Stimulated activated CD4-positive, alpha-beta T cell treated with anti-CD3 and anti-CD28 coated beads, Interleukin-15, amount 100 ng/mL, for 24 hours (primary cell): ENCODE measurements around the gene COG1.

ENCODE experiments used
- DNase-seq: peaks from one replicate; pipeline ENCODE4 v3.0.0-alpha.2; 2020

COG1 gene

GRCh38 chr17:73174126-73174525, 18.7 kb upstream of the COG1 start:
- no peak for DNase-seq

GRCh38 chr17:73175962-73176565, 16.8 kb upstream of the COG1 start:
- no peak for DNase-seq

- DNase-seq = no peak
Measured at GRCh38 chr17:73179387-73179786, 13.5 kb upstream of the COG1 start.

- no peak for DNase-seq
Measured at GRCh38 chr17:73179878-73180277, 13.0 kb upstream of the COG1 start.

- DNase-seq = no peak
Measured at GRCh38 chr17:73182616-73183310, 10.1 kb upstream of the COG1 start.

GRCh38 chr17:73184136-73184993, 8.5 kb upstream of the COG1 start:
- DNase-seq = no peak

- DNase-seq = no peak
Measured at GRCh38 chr17:73186283-73187050, 6.4 kb upstream of the COG1 start.

- no peak for DNase-seq
Measured at GRCh38 chr17:73187203-73187769, 5.6 kb upstream of the COG1 start.

- DNase-seq = no peak
Measured at GRCh38 chr17:73188011-73188410, 4.8 kb upstream of the COG1 start.

- no peak for DNase-seq
Measured at GRCh38 chr17:73189417-73190099, 3.3 kb upstream of the COG1 start.

GRCh38 chr17:73191443-73192205, 1.2 kb upstream of the COG1 start:
- peak; percentile 80 for DNase-seq

- peak; percentile 77 for DNase-seq
Measured at GRCh38 chr17:73192206-73192893, 505 bp upstream of the COG1 start.

GRCh38 chr17:73194514-73195222, 1.8 kb downstream of the COG1 start:
- DNase-seq = no peak

- no peak for DNase-seq
Measured at GRCh38 chr17:73196500-73196899, 3.6 kb downstream of the COG1 start.

- no peak for DNase-seq
Measured at GRCh38 chr17:73197161-73197560, 4.3 kb downstream of the COG1 start.

GRCh38 chr17:73198201-73198929, 5.5 kb downstream of the COG1 start:
- no peak for DNase-seq

GRCh38 chr17:73198930-73199260, 6.0 kb downstream of the COG1 start:
- no peak for DNase-seq

- no peak for DNase-seq
Measured at GRCh38 chr17:73199751-73200317, 7.0 kb downstream of the COG1 start.

- DNase-seq = no peak
Measured at GRCh38 chr17:73200476-73200875, 7.6 kb downstream of the COG1 start.
